ENCODE data around the gene KRT24.

KRT24 gene

GRCh38 chr17:40730970-40731369, 27.4 kb upstream of the KRT24 start:
- Histone ChIP-seq H3K36me3 (ENCODE audit: control insufficient read depth in 4 of 4, insufficient read depth in 4 of 4, low read length in 3 of 4) (no peaks in the 10 kb centered on the region), H3K27me3 (replicated peaks in 2 of 5; ENCODE audit: control insufficient read depth in 4 of 5, insufficient read depth in 5 of 5, low read length in 4 of 5) (peaks cover 6 to 44% (median 22%) of the 10 kb centered on the region in 5 experiments), H3K27ac (ENCODE audit: insufficient read depth in 1 of 2, low read depth in 1 of 2, low read length in 2 of 2, poor library complexity in 1 of 2, severe bottlenecking in 2 of 2) (no peak overlapping the region), H3K4me1 (ENCODE audit: control extremely low read depth in 1 of 4, control insufficient read depth in 4 of 4, insufficient read depth in 4 of 4, low read length in 3 of 4) (no peaks in the 10 kb centered on the region), H3K9me3 (ENCODE audit: control extremely low read depth in 1 of 5, control insufficient read depth in 4 of 5, insufficient read depth in 2 of 5, low read depth in 1 of 5, low read length in 4 of 5) (peaks cover 0 to 7% (median 2%) of the 10 kb centered on the region in 5 experiments), H3K4me3 (ENCODE audit: control insufficient read depth in 1 of 7, extremely low read depth in 1 of 7, insufficient read depth in 4 of 7, low read depth in 2 of 7, low read length in 6 of 7) (no peak overlapping the region)
- DNase-seq = no peak
- ChIA-PET CTCF (interaction anchor here (1.2 kb wide), 1 partner anchor 50 kb away, joined by 3 read pairs; no protein-coding TSS in a partner anchor), POLR2A (no interaction called here)
- 67% methylated on average over 1 of the region's 1 CpG for WGBS (ENCODE audit: insufficient coverage)

GRCh38 chr17:40727447-40728231, 24.1 kb upstream of the KRT24 start:
- H3K9me3 ChIP-seq (ENCODE audit: control extremely low read depth in 1 of 5, control insufficient read depth in 4 of 5, insufficient read depth in 2 of 5, low read depth in 1 of 5, low read length in 4 of 5) = no peaks in the 10 kb centered on the region
- WGBS (ENCODE audit: insufficient coverage) = 100% methylated on average over 2 of the region's 8 CpGs
- H3K4me3 ChIP-seq (ENCODE audit: control insufficient read depth in 1 of 7, extremely low read depth in 1 of 7, insufficient read depth in 4 of 7, low read depth in 2 of 7, low read length in 6 of 7) = no peak overlapping the region
- ChIA-PET CTCF (no interaction called here), POLR2A (interaction anchor here (0.5 kb wide), 1 partner anchor 33 kb away, joined by 7 read pairs; no protein-coding TSS in a partner anchor)
- peak in 2 of 3 donors; percentile 2 to 4 for DNase-seq
- H3K27ac ChIP-seq (ENCODE audit: insufficient read depth in 1 of 2, low read depth in 1 of 2, low read length in 2 of 2, poor library complexity in 1 of 2, severe bottlenecking in 2 of 2) = no peak overlapping the region
- H3K36me3 ChIP-seq (ENCODE audit: control insufficient read depth in 4 of 4, insufficient read depth in 4 of 4, low read length in 3 of 4) = no peaks in the 10 kb centered on the region
- H3K27me3 ChIP-seq (replicated peaks in 2 of 5; ENCODE audit: control insufficient read depth in 4 of 5, insufficient read depth in 5 of 5, low read length in 4 of 5) = peaks cover 6 to 55% (median 19%) of the 10 kb centered on the region in 5 experiments
- H3K4me1 ChIP-seq (ENCODE audit: control extremely low read depth in 1 of 4, control insufficient read depth in 4 of 4, insufficient read depth in 4 of 4, low read length in 3 of 4) = no peaks in the 10 kb centered on the region

GRCh38 chr17:40726919-40727318, 23.4 kb upstream of the KRT24 start:
- H3K36me3 ChIP-seq (ENCODE audit: control insufficient read depth in 4 of 4, insufficient read depth in 4 of 4, low read length in 3 of 4) = no peaks in the 10 kb centered on the region
- H3K4me1 ChIP-seq (ENCODE audit: control extremely low read depth in 1 of 4, control insufficient read depth in 4 of 4, insufficient read depth in 4 of 4, low read length in 3 of 4) = no peaks in the 10 kb centered on the region
- H3K4me3 ChIP-seq (ENCODE audit: control insufficient read depth in 1 of 7, extremely low read depth in 1 of 7, insufficient read depth in 4 of 7, low read depth in 2 of 7, low read length in 6 of 7) = no peak overlapping the region
- H3K27me3 ChIP-seq (replicated peaks in 2 of 5; ENCODE audit: control insufficient read depth in 4 of 5, insufficient read depth in 5 of 5, low read length in 4 of 5) = peaks cover 6 to 52% (median 18%) of the 10 kb centered on the region in 5 experiments
- H3K27ac ChIP-seq (ENCODE audit: insufficient read depth in 1 of 2, low read depth in 1 of 2, low read length in 2 of 2, poor library complexity in 1 of 2, severe bottlenecking in 2 of 2) = no peak overlapping the region
- POLR2A ChIA-PET = interaction anchor here (0.5 kb wide), 1 partner anchor 34 kb away, joined by 7 read pairs; no protein-coding TSS in a partner anchor
- 80% methylated on average over 2 of the region's 2 CpGs for WGBS (ENCODE audit: insufficient coverage)
- CTCF ChIA-PET = no interaction called here
- peak; percentile 2 to 23 (median 9) for DNase-seq
- H3K9me3 ChIP-seq (ENCODE audit: control extremely low read depth in 1 of 5, control insufficient read depth in 4 of 5, insufficient read depth in 2 of 5, low read depth in 1 of 5, low read length in 4 of 5) = no peaks in the 10 kb centered on the region

- Histone ChIP-seq H3K27ac (ENCODE audit: insufficient read depth in 1 of 2, low read depth in 1 of 2, low read length in 2 of 2, poor library complexity in 1 of 2, severe bottlenecking in 2 of 2) (no peak overlapping the region), H3K4me1 (ENCODE audit: control extremely low read depth in 1 of 4, control insufficient read depth in 4 of 4, insufficient read depth in 4 of 4, low read length in 3 of 4) (no peaks in the 10 kb centered on the region), H3K36me3 (ENCODE audit: control insufficient read depth in 4 of 4, insufficient read depth in 4 of 4, low read length in 3 of 4) (no peaks in the 10 kb centered on the region), H3K9me3 (ENCODE audit: control extremely low read depth in 1 of 5, control insufficient read depth in 4 of 5, insufficient read depth in 2 of 5, low read depth in 1 of 5, low read length in 4 of 5) (no peaks in the 10 kb centered on the region), H3K27me3 (replicated peaks in 2 of 5; ENCODE audit: control insufficient read depth in 4 of 5, insufficient read depth in 5 of 5, low read length in 4 of 5) (peaks cover 4 to 38% (median 10%) of the 10 kb centered on the region in 5 experiments), H3K4me3 (ENCODE audit: control insufficient read depth in 1 of 7, extremely low read depth in 1 of 7, insufficient read depth in 4 of 7, low read depth in 2 of 7, low read length in 6 of 7) (no peak overlapping the region)
- no peak for DNase-seq
- 71% methylated on average over 1 of the region's 1 CpG for WGBS (ENCODE audit: insufficient coverage)
- POLR2A ChIA-PET = no interaction called here
- CTCF ChIA-PET = no interaction called here
These were observed 21.1 kb upstream of the KRT24 start for GRCh38 chr17:40724656-40725055.

- POLR2A ChIA-PET = interaction anchor here (0.6 kb wide), 1 partner anchor 940 kb away, joined by 3 read pairs; no protein-coding TSS in a partner anchor
- CTCF ChIA-PET = interaction anchor here (0.8 kb wide), 1 partner anchor 12 kb away, joined by 3 read pairs; no protein-coding TSS in a partner anchor
- H3K4me3 ChIP-seq (ENCODE audit: control insufficient read depth in 1 of 7, extremely low read depth in 1 of 7, insufficient read depth in 4 of 7, low read depth in 2 of 7, low read length in 6 of 7) = no peak overlapping the region
- no peak for DNase-seq
- H3K36me3 ChIP-seq (ENCODE audit: control insufficient read depth in 4 of 4, insufficient read depth in 4 of 4, low read length in 3 of 4) = no peaks in the 10 kb centered on the region
- no CpG with 5 or more reads among the region's 1 CpG for WGBS (ENCODE audit: insufficient coverage)
- H3K9me3 ChIP-seq (ENCODE audit: control extremely low read depth in 1 of 5, control insufficient read depth in 4 of 5, insufficient read depth in 2 of 5, low read depth in 1 of 5, low read length in 4 of 5) = no peaks in the 10 kb centered on the region
- no peak overlapping the region for H3K27ac ChIP-seq (ENCODE audit: insufficient read depth in 1 of 2, low read depth in 1 of 2, low read length in 2 of 2, poor library complexity in 1 of 2, severe bottlenecking in 2 of 2)
- H3K4me1 ChIP-seq (ENCODE audit: control extremely low read depth in 1 of 4, control insufficient read depth in 4 of 4, insufficient read depth in 4 of 4, low read length in 3 of 4) = no peaks in the 10 kb centered on the region
- peaks cover 6 to 44% (median 13%) of the 10 kb centered on the region in 5 experiments for H3K27me3 ChIP-seq (replicated peaks in 2 of 5; ENCODE audit: control insufficient read depth in 4 of 5, insufficient read depth in 5 of 5, low read length in 4 of 5)
These were observed 18.7 kb upstream of the KRT24 start for GRCh38 chr17:40722241-40722640.

- ChIA-PET CTCF (no interaction called here), POLR2A (no interaction called here)
- no peaks in the 10 kb centered on the region for H3K4me1 ChIP-seq (ENCODE audit: control extremely low read depth in 1 of 4, control insufficient read depth in 4 of 4, insufficient read depth in 4 of 4, low read length in 3 of 4)
- H3K36me3 ChIP-seq (ENCODE audit: control insufficient read depth in 4 of 4, insufficient read depth in 4 of 4, low read length in 3 of 4) = no peaks in the 10 kb centered on the region
- no peak overlapping the region for H3K27ac ChIP-seq (ENCODE audit: insufficient read depth in 1 of 2, low read depth in 1 of 2, low read length in 2 of 2, poor library complexity in 1 of 2, severe bottlenecking in 2 of 2)
- peaks cover 0 to 4% (median 0%) of the 10 kb centered on the region in 5 experiments for H3K9me3 ChIP-seq (ENCODE audit: control extremely low read depth in 1 of 5, control insufficient read depth in 4 of 5, insufficient read depth in 2 of 5, low read depth in 1 of 5, low read length in 4 of 5)
- no peak overlapping the region for H3K4me3 ChIP-seq (ENCODE audit: control insufficient read depth in 1 of 7, extremely low read depth in 1 of 7, insufficient read depth in 4 of 7, low read depth in 2 of 7, low read length in 6 of 7)
- WGBS (ENCODE audit: insufficient coverage) = no CpG with 5 or more reads among the region's 2 CpGs
- DNase-seq = peak in 1 of 3 donors; percentile 14
- H3K27me3 ChIP-seq (replicated peaks in 2 of 5; ENCODE audit: control insufficient read depth in 4 of 5, insufficient read depth in 5 of 5, low read length in 4 of 5) = peaks cover 4 to 45% (median 13%) of the 10 kb centered on the region in 5 experiments
These were observed 17.3 kb upstream of the KRT24 start for GRCh38 chr17:40720899-40721298.

GRCh38 chr17:40718930-40719329, 15.4 kb upstream of the KRT24 start:
- no peak for DNase-seq
- Histone ChIP-seq H3K36me3 (ENCODE audit: control insufficient read depth in 4 of 4, insufficient read depth in 4 of 4, low read length in 3 of 4) (no peaks in the 10 kb centered on the region), H3K4me3 (ENCODE audit: control insufficient read depth in 1 of 7, extremely low read depth in 1 of 7, insufficient read depth in 4 of 7, low read depth in 2 of 7, low read length in 6 of 7) (no peak overlapping the region), H3K4me1 (ENCODE audit: control extremely low read depth in 1 of 4, control insufficient read depth in 4 of 4, insufficient read depth in 4 of 4, low read length in 3 of 4) (no peaks in the 10 kb centered on the region), H3K27ac (ENCODE audit: insufficient read depth in 1 of 2, low read depth in 1 of 2, low read length in 2 of 2, poor library complexity in 1 of 2, severe bottlenecking in 2 of 2) (no peak overlapping the region), H3K9me3 (ENCODE audit: control extremely low read depth in 1 of 5, control insufficient read depth in 4 of 5, insufficient read depth in 2 of 5, low read depth in 1 of 5, low read length in 4 of 5) (peaks cover 0 to 4% (median 0%) of the 10 kb centered on the region in 5 experiments), H3K27me3 (replicated peaks in 2 of 5; ENCODE audit: control insufficient read depth in 4 of 5, insufficient read depth in 5 of 5, low read length in 4 of 5) (peaks cover 6 to 44% (median 12%) of the 10 kb centered on the region in 5 experiments)
- ChIA-PET POLR2A (no interaction called here), CTCF (no interaction called here)
- 75% methylated on average over 8 of the region's 8 CpGs for WGBS (ENCODE audit: insufficient coverage)

Data from common myeloid progenitor, CD34-positive (primary cell).